ENCODE results near the gene CAMK2D.

- no peak for TF ChIP-seq CTCF (IDR thresholded peaks at IDR 0.05)
- TF ChIP-seq POLR2A (IDR thresholded peaks at IDR 0.05), result no peak
- no peak for TF ChIP-seq POLR2AphosphoS5 (IDR thresholded peaks at IDR 0.05; ENCODE audit: insufficient read depth in 1 of 2, low read depth in 1 of 2)
These were observed 60.4 kb downstream of the CAMK2D start for GRCh38 chr4:113701169-113701568.
